KMS-11 (cell line): ENCODE data around the gene STX16.

ENCODE experiments used
- H2AFZ ChIP-seq: fragments of 200-600 bp; sonication (generic); 2 replicates; pipeline ENCODE4 v1.6.1; 2016; ENCODE audit warnings: antibody characterized with exemption, mixed run types, low read depth
- H3K27ac ChIP-seq: fragments of 200-600 bp; sonication (generic); 2 replicates; pipeline ENCODE4 v1.6.1; 2016; ENCODE audit warnings: mild to moderate bottlenecking, mixed run types
- H3K27me3 ChIP-seq: fragments of 200-600 bp; sonication (generic); 2 replicates; pipeline ENCODE4 v1.6.1; 2017; ENCODE audit warnings: mild to moderate bottlenecking, low read depth, mixed run types, moderate library complexity; ENCODE audit not compliant: insufficient read depth
- H3K36me3 ChIP-seq: fragments of 200-600 bp; sonication (generic); 2 replicates; pipeline ENCODE4 v1.6.1; 2017; ENCODE audit warnings: mild to moderate bottlenecking, mixed run types; ENCODE audit not compliant: insufficient read depth
- H3K4me1 ChIP-seq: fragments of 200-600 bp; sonication (generic); 2 replicates; pipeline ENCODE4 v1.6.1; 2016; ENCODE audit warnings: mild to moderate bottlenecking, low read depth, mixed run types; ENCODE audit not compliant: poor library complexity, severe bottlenecking
- H3K4me2 ChIP-seq: fragments of 200-600 bp; sonication (generic); 2 replicates; pipeline ENCODE4 v1.7.0; 2016; ENCODE audit warnings: mild to moderate bottlenecking, mixed run types
- H3K4me3 ChIP-seq: fragments of 200-600 bp; sonication (generic); IDR thresholded peaks from 2 replicates; pipeline ENCODE4 v1.6.1; 2017; ENCODE audit warnings: low read depth, low read length, mixed read lengths; ENCODE audit not compliant: insufficient read depth
- H3K79me2 ChIP-seq: fragments of 200-600 bp; sonication (generic); 2 replicates; pipeline ENCODE4 v1.6.1; 2016; ENCODE audit warnings: low read depth, mixed run types; ENCODE audit not compliant: insufficient read depth
- H3K9ac ChIP-seq: fragments of 200-600 bp; sonication (generic); 2 replicates; pipeline ENCODE4 v1.6.1; 2016; ENCODE audit warnings: mild to moderate bottlenecking, mixed run types
- H4K20me1 ChIP-seq: fragments of 200-600 bp; sonication (generic); 2 replicates; pipeline ENCODE4 v1.6.1; 2016; ENCODE audit warnings: mild to moderate bottlenecking, mixed run types; ENCODE audit not compliant: insufficient read depth
- TF ChIP-seq, protein P1 (sequence below): fragments of 200-600 bp; sonication (generic); conservative IDR thresholded peaks from 2 replicates; pipeline ENCODE4 v1.6.1; 2017; ENCODE audit warnings: low read depth, mild to moderate bottlenecking, antibody characterized with exemption, low read length, moderate library complexity, mixed read lengths

Gene STX16

GRCh38 chr20:58654337-58654736, 3.3 kb downstream of the STX16 start:
- H2AFZ ChIP-seq, result no peak overlapping the region
- no peaks in the 10 kb centered on the region for H3K27me3 ChIP-seq
- H4K20me1 ChIP-seq, result no peaks in the 10 kb centered on the region; the same call in 1 of the 2 replicates
- no peak overlapping the region for H3K9ac ChIP-seq
- TF ChIP-seq, protein P1, sequence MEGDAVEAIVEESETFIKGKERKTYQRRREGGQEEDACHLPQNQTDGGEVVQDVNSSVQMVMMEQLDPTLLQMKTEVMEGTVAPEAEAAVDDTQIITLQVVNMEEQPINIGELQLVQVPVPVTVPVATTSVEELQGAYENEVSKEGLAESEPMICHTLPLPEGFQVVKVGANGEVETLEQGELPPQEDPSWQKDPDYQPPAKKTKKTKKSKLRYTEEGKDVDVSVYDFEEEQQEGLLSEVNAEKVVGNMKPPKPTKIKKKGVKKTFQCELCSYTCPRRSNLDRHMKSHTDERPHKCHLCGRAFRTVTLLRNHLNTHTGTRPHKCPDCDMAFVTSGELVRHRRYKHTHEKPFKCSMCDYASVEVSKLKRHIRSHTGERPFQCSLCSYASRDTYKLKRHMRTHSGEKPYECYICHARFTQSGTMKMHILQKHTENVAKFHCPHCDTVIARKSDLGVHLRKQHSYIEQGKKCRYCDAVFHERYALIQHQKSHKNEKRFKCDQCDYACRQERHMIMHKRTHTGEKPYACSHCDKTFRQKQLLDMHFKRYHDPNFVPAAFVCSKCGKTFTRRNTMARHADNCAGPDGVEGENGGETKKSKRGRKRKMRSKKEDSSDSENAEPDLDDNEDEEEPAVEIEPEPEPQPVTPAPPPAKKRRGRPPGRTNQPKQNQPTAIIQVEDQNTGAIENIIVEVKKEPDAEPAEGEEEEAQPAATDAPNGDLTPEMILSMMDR, result no peak
- no peak overlapping the region; the same call in 1 of the 2 replicates for H3K4me2 ChIP-seq
- H3K4me1 ChIP-seq, result peaks cover 26% of the 10 kb centered on the region
- H3K4me3 ChIP-seq, result no peak overlapping the region
- peaks cover 82% of the 10 kb centered on the region for H3K79me2 ChIP-seq
- H3K27ac ChIP-seq, result no peak overlapping the region
- H3K36me3 ChIP-seq, result no peaks in the 10 kb centered on the region

GRCh38 chr20:58655328-58656107, 4.4 kb downstream of the STX16 start:
- peaks cover 88% of the 10 kb centered on the region for H3K79me2 ChIP-seq
- TF ChIP-seq, protein P1, result no peak
- H3K4me3 ChIP-seq, result no peak overlapping the region
- H2AFZ ChIP-seq, result no peak overlapping the region
- H3K27me3 ChIP-seq, result no peaks in the 10 kb centered on the region
- no peak overlapping the region for H3K9ac ChIP-seq
- H3K27ac ChIP-seq, result no peak overlapping the region
- no peak overlapping the region for H3K4me2 ChIP-seq
- no peaks in the 10 kb centered on the region; the same call in 1 of the 2 replicates for H4K20me1 ChIP-seq
- no peaks in the 10 kb centered on the region for H3K36me3 ChIP-seq
- peaks cover 26% of the 10 kb centered on the region for H3K4me1 ChIP-seq

GRCh38 chr20:58656831-58657230, 5.7 kb downstream of the STX16 start:
- TF ChIP-seq, protein P1, result no peak
- no peaks in the 10 kb centered on the region for H3K36me3 ChIP-seq
- no peak overlapping the region for H3K4me2 ChIP-seq
- H4K20me1 ChIP-seq, result no peaks in the 10 kb centered on the region; the same call in 1 of the 2 replicates
- peaks cover 26% of the 10 kb centered on the region for H3K4me1 ChIP-seq
- H3K27ac ChIP-seq, result no peak overlapping the region
- no peak overlapping the region for H3K4me3 ChIP-seq
- H3K79me2 ChIP-seq, result peaks cover 78% of the 10 kb centered on the region
- H3K27me3 ChIP-seq, result no peaks in the 10 kb centered on the region
- no peak overlapping the region for H2AFZ ChIP-seq
- H3K9ac ChIP-seq, result no peak overlapping the region

GRCh38 chr20:58657262-58657661, 6.2 kb downstream of the STX16 start:
- no peak overlapping the region for H3K4me2 ChIP-seq
- H3K4me3 ChIP-seq, result no peak overlapping the region
- no peak overlapping the region for H3K9ac ChIP-seq
- no peak overlapping the region for H2AFZ ChIP-seq
- peaks cover 74% of the 10 kb centered on the region for H3K79me2 ChIP-seq
- TF ChIP-seq, protein P1, result no peak
- H3K27me3 ChIP-seq, result no peaks in the 10 kb centered on the region
- no peak overlapping the region for H3K27ac ChIP-seq
- peaks cover 26% of the 10 kb centered on the region for H3K4me1 ChIP-seq
- no peaks in the 10 kb centered on the region for H3K36me3 ChIP-seq
- H4K20me1 ChIP-seq, result no peaks in the 10 kb centered on the region; the same call in 1 of the 2 replicates
